ENCODE results near the gene EIF3L.

The EIF3L gene

DNA sequence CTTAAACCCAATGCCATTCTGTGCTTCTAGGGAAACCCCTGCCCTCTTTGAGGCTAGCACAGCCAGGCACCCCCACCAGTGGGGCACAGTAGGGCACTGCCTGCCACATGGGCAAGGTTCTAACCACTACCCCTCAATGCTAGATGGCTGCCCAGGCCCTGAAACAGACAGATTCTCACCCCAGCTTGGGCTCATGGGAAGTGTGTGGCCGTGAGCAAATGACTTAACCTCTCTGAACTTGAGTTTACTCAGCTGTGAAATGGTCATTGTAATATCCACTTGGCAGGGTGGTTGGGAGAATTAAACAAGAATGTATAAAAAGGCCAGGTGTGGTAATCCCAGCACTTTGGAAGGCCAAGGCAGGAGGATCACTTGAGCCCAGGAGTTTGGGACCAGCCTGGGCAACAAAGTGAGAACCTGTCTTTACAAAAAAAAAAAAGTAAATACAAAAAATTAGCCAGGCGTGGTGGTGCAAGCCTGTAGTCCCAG, 81.8 kb downstream of the EIF3L start:
- no peak for TF ChIP-seq ZNF274 (IDR thresholded peaks at IDR 0.05; ENCODE audit: low read depth, low read length)
- H3K4me3 ChIP-seq (ENCODE audit: low read length) = no peak overlapping the region

DNA sequence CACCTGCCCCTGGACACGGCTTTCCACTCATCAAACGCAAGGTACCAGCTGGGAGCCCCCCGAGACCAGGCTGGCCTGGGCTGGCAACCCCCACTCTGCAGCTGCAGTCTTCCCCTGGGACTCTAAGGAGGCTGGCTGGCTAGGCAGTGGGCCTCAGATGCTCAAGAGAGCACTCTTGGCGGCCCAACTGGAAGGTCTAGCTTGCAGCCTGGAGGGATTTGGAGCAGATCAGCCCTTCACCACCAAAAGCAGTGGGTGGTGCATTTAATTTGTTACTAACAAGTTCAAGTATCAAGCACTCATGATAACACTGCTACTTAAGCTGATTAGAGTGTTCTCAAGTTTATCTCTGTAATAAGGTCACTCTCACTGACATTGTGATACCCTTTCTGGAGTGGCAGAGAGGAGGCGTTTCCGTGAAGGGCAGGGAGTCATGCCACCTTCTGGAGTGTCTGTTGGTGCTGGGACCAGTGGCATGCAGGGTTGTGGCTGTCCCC, 82.7 kb downstream of the EIF3L start:
- H3K4me3 ChIP-seq (ENCODE audit: low read length) = no peak overlapping the region
- TF ChIP-seq ZNF274 (IDR thresholded peaks at IDR 0.05; ENCODE audit: low read depth, low read length) = no peak

DNA sequence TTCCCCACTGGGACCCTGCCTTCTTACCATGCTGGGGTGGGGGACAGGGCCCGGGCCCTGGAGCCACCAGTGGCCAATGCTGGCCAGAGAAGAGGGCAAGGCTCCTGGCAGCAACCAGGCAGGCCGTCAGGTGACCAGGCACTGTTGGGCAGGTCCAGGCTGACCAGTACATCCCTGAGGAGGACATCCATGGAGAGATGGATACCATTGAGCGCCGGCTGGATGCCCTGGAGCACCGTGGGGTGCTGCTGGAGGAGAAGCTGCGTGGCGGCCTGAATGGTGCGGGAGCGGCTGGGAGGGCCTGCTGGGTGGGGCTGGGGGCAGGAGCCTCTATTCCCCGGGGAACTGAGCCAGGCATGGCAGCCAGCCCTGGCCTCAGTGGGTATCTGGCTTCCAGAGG, 83.2 kb downstream of the EIF3L start:
- no peak for TF ChIP-seq ZNF274 (IDR thresholded peaks at IDR 0.05; ENCODE audit: low read depth, low read length)
- H3K4me3 ChIP-seq (ENCODE audit: low read length) = no peak overlapping the region

DNA sequence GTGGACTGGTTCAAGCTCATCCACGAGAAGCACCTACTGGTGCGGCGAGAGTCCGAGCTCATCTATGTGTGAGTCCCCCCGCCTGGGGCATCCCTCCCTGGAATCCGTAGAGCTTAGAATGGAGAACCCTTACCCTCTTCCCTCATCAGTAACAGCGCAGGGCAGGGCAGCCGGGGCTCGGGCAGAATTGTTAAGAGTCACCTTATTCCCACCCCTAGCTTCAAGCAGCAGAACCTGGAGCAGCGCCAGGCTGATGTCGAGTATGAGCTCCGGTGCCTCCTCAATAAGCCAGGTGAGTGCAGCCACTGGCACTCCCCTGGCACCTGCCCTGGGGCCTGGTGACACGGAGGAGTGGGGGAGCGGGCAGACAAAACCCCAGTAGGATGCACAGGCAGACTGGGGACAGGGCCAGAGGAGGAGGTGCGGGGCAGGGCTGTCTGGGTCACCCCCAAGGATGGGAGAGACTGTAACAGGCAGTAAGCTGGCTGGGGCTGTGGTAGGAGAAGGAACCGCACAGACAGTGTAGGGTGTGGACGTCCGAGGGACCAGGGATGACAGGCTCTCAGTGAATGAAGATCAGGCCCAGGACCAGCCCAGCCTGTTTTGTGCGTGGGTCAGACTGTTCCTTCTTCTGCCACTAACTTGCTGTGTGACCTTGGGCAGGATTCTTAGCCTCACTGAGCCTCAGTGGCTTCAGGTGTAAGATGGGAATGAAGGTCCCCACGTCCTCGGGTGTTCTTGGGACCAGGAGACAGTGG, 83.8 kb downstream of the EIF3L start:
- no peak for TF ChIP-seq ZNF274 (IDR thresholded peaks at IDR 0.05; ENCODE audit: low read depth, low read length)

DNA sequence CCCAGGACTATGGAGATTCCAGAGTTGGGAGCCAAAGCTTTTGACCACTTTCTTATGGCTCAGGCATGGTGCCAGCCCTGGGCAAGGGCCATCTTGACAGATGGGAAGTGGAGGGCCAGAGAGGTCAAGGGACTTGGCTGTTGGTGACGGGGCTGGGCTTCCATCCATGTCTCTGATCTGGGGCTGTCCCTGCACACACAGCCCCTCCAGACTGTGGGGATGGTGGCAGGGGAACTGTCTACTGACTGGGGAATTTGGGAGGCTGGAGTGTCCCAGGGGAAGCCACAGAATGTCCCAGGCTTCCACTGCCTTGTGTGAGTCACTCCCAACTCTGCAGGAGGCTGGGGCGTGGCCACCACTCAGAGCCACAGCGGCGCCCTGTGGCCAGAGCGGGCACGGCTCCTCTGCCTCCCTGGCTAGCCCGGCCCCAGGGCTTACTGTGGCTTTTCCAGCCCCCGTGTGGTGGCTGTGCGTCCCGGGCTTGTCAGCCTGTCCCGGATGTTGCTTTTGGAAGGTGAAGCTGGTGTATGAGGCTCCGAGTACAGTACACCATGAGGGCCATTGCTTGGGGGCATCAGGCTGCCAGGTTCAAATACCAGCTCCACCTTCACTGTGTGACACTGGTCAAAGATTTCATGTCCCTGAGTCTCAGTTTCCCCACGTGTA, 84.6 kb downstream of the EIF3L start:
- no peak for TF ChIP-seq ZNF274 (IDR thresholded peaks at IDR 0.05; ENCODE audit: low read depth, low read length)
- no peak overlapping the region for H3K4me3 ChIP-seq (ENCODE audit: low read length)

More for the DNA sequence above, 83.8 kb downstream of the EIF3L start:
- no peak overlapping the region for H3K4me3 ChIP-seq (ENCODE audit: low read length)

Data from GM08714 (cell line).